GM11168 (cell line): Measurements from ENCODE around the gene RPIA.
"Not testable (repeated sequence)": the region's sequence is repeated elsewhere in the genome, so short reads cannot be mapped to it uniquely, and the experiment has no call there.

Experiments used
- in situ Hi-C: fragments of 300-500 bp; cut with MboI; formaldehyde crosslinking; loops from one replicate; pipeline ENCODE4 v1.12.0; 2022; ENCODE audit warnings: low sequenced_read_pairs; ENCODE audit not compliant: unreplicated experiment

RPIA gene

DNA sequence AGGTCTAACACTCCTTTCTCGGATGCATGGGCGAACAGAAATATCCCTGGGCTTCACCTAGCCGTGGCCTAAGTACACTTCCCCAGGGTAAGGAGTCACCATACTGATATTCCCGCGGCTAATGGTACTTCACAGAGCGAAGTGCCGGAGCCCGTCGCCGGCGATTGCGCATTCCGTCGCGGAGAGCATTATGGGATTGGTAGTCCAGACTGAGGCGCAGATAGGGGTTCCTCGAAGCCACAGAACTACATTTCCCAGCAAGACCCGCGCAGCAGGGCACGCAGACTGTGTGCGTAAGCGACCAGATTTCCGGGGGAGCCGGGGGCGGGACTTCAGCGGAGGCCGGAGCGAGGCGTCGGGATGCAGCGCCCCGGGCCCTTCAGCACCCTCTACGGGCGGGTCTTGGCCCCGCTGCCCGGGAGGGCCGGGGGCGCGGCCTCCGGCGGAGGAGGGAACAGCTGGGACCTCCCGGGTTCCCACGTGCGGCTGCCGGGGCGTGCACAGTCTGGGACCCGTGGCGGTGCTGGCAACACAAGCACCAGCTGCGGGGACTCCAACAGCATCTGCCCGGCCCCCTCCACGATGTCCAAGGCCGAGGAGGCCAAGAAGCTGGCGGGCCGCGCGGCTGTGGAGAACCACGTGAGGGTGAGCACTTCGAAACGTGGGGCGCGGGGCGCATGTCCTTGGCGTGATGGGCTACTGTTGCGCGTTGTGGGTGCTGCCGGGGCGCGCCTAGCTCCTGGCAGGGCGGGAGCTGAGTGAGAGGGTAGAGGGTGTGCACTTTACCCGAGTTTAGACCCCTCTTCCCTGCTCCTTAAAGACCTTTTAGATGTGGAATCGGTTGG, at the start of gene RPIA:
RPIA (plus strand) TSS at position 335 of the 845 bp plus-strand sequence; CDS start at position 361, 26 bp downstream.
- in situ Hi-C loops: no loop called here

DNA sequence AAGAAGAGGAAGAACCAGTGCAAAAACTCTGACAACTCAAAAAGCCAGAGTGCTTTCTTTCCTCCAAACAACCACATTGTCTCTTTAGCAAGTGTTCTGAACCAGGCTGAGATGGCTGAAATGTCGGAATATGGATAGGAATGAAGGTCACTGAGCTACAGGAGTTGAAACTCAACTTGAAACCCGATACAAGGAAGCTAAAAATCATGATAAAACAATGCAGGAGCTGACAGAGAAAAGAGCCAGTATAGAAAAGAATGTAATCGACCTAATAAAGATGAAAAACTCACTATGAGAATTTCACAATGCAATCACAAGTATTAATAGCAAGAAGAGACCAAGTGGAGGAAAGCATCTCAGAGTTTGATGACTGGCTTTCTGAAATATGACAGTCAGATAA, 49.2 kb upstream of the RPIA start:
- in situ Hi-C loops: no loop called here

DNA sequence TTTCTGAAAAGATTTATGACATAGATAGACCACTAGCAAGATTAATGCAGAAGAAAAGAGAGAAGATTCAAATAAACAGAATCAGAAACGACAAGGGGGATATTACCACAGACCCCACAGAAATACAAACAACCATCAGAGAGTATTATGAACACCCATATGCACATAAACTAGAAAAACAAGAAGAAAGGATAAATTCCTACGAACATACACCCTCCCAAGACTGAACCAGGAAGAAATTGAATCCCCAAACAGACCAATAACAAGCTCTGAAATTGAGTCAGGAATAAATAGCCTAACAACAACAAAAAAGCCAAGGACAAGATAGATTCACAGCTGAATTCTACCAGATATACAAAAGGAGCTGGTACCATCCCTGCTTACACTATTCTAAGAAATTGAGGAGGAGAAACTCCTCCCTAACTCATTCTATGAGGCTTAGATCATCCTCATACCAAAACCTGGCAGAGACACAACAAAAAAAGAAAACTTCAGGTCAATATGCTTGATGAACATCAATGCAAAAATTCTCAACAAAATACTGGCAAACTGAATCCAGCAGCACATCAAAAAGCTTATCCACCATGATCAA, 46.1 kb upstream of the RPIA start:
- in situ Hi-C loops: not testable (repeated sequence)

DNA sequence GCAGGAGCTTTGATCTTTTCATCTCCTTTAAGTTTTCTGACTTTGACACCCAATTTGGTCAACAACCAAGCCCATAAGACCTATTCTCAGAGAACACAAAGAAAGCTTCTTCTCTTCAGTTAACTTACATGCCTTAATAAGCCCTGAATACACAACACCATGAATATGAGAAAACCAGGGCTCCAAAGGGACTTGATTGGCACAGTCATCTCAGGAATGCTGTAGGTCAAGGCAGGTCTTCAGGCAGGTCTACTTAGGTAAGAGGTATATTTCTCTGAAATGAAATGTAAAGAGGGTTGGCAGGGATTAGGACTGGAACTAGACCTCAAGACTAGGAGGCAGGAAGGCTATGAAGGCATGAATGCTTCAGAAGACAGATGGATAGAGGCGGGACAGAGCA, 39.8 kb upstream of the RPIA start:
- in situ Hi-C loops: no loop called here

DNA sequence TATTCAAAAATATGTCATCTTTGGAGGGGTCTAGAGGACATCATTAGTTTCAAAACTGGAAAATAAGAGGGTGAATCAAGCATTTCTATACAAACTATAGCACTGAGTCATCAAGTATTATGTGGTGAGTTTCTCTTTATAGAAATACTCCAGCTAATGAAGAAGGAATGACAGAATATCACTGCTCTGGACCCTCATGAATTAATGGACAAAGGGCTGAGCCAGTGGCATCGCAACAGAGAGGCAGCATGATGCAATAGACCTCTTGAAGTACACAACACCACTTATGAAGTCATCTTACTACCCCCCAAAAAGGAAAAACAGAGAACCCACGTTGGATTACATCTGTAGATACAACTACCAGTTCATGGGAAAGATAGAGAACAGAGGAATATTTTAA, 36.8 kb upstream of the RPIA start:
- in situ Hi-C loops: no loop called here

DNA sequence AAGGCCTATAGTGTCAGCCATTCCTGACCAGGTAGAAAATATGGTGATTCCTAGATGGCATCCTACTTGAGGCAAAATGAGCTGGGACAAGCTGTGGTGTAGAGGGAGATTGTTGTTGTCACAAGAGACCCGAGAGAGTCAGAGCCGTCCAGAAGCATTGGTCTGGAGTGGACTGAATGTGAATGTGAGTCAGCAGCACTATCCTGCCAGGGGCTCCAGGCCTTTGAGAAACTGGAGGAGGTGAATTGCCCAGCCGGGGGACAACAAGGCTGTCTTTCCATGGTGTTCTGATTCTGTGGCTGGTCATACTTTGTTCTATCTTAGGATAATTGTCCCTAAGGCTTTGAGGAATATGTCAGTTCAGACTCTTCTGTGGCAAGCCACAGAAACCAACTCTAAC, 34.8 kb upstream of the RPIA start:
- in situ Hi-C loops: no loop called here

DNA sequence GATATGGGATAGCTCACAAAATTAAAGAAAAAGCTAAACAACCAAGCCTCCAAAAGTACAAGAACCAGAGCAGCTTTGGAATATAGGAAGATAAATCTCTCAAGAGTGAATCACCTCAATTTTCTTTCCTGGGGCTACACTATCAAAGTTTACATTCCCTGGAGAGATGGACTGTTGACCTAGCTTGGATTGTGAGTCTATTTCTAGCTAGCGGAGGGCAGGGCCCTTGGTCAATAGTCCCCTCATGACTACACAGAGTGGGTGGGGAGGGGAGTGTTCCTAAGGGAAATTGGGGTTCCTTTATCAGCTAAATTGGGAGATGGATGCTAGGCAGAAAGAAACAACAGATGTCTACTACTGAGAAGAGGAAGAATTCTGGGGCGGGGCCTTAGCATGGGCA, 34.3 kb upstream of the RPIA start:
- in situ Hi-C loops: no loop called here

DNA sequence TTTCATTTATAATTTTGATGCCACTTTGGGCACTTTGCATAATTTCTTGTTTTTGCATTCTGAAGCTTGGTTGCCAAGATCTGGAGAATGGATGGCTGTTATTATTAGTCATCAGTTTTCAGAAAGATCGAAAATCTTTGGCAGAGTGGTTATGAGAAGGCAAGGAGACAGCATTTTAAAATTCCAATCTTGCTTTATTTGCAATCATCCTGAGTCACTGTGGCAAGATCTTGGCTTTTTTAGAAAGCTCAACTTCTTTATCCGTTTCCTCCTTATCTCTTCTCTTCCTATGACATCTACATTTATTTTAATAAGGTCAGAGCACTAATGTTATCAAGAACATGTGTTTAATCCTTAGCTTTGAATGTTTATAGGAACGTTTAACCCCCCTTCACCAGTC, 33.1 kb upstream of the RPIA start:
- in situ Hi-C loops: no loop called here

DNA sequence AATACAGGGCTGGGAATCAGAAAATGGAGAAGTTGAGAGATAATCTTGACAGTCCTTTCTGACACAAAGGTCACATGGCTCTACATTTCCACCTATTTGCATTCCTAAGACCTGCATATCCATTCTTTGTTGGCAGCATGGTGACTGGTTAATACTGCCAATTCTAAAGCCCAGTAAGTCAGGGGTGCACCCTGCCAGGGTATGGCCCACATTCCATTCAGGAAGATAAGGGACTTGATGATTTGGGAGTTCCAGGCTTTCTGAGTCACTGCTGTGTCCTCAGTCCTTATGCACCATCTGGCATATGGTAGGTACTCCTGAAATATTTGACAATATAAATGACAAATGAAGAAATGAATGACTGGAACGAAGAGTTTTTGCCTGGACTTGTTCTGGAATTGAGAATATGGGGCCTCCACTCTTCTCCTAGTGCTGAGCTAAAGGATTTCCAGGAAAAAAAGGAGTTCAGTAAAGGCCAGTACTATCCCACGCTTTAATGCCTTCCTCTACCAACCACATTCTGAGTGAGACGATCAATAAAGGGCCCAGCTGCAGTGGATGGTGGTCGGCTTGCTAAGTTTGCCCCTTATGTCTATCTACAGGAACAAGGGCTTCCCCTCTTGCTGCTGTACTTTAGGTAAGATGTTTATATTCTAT, 32.5 kb upstream of the RPIA start:
- in situ Hi-C loops: no loop called here

DNA sequence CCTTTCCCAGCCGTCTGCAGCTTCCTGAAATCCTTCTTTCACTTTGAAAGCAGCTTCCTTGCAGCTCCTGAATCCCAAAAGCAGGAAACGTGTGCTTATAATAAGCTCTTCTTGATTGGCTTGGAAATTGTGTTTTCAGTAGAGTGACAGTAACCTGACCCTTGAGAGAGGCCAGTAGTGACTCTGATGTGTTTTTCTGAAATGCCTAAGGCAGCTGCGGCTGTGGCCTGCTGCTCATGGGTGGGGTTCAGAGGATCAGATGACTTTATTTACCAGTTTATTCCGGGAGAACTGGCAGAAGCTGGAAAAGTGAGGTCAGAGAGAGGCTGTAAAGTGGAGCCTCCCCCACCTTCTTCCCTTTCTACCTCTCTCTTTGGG, 31.9 kb upstream of the RPIA start:
- in situ Hi-C loops: no loop called here

DNA sequence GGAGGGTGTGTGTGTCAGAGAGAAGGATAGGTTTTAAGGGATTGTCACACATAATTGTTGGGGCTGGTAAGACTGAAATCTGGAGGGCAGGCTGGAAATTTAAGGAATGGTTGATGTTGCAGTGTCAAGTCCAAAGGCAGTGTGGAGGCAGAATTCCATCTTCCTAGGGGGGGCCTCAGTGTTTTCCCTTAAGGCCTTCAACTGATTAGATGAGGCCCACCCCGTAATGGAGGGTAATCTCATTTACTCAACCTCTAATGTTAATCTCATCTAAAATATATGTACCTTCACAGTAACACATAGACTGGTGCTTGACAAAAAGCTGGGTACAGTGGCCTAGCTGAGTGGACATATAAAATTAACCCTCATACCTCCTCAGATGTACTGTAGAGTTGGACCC, 30.9 kb upstream of the RPIA start:
- in situ Hi-C loops: no loop called here

DNA sequence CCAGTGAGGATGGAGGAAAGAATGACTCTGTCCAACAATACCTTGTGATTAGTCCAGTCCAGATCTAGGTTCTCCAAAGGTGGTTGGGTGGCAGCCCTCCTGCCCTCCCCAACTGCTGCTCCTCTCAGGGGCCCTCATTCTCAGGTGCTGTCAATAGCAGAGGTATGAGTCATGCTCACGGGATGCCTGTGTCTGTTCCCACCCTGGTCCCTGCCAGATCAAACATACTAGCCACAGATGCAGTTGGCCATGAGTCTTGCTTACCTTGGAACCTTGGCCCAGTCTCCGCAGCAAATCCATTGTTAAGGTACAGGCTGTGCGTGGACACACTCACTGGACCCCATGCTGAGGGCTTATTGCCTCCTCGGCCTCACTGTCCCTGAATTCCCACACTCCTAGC, 24.9 kb upstream of the RPIA start:
- in situ Hi-C loops: loop anchor here (5.0 kb wide), 1 partner anchor 74 kb away; no protein-coding TSS in a partner anchor

DNA sequence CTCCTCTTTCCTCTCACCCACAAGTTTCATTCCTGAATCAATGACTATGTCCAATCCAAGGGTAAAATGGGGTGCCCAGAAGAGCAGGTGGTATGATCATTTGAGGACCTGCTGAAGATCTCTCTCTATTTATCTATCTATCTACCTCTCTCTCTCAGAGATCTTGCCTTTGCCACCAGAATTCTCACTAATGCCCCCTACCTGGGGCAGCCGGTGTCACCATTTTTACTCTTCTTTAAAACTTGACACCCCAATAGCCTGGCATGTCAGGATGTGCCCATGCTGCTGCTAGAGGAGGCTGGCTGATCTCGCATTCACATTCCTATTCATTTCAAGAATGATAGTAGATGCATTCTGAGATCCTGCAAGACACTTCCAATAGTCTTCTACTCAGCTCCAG, 24.3 kb upstream of the RPIA start:
- in situ Hi-C loops: loop anchor here (5.0 kb wide), 1 partner anchor 75 kb away; no protein-coding TSS in a partner anchor

DNA sequence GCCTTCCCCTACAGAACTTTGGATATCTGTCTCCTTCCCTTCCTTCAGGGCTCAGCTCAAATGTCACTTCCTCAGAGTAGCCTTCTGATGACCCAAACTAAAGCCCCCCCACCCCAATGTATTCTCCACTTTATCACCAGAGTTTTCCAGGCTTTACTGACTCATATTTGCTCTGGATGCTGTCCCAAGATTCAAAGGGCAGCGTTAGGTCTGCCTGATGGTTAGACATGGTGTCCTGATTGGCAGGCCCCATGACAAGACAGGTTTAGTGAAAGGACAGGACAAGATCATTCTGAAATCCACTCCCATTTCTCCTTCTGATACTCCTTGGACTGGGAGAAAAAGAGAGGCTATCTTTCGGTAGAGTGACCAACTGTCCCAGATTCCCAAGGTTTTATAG, 22.6 kb upstream of the RPIA start:
- in situ Hi-C loops: loop anchor here (5.0 kb wide), 1 partner anchor 77 kb away; no protein-coding TSS in a partner anchor

DNA sequence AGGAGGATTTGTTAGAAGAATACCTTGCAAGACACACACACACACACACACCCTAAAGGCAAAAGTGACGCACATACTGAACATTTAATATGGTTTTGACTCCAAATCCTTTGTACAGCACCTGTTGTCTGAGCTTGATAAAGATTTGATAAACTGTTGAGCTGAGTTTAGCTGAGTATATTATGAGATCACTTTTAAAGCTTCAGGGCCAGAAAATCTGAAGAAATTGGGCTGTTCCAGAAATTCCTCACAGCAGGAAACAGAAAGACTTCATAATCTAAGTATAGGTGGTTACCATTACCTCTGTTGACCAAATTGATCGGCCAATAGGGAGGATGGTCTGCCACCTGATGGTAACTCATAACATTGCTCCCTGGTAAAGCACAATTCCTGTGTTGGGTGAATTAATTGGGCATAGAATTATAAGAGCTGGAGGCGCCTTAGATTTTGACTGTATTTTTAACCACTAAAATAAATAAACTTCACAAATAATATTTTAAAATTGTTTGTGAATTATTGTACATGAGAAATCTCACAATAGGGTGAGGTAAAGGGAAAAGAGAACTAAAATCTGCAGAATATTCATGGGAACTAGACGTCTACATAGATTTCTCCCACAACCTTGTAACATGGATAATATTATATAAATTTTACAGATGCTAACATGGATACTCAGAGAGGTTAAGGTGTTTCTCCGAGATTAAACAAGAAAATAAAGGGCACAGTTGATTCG, 21.8 kb upstream of the RPIA start:
- in situ Hi-C loops: loop anchor here (5.0 kb wide), 1 partner anchor 77 kb away; no protein-coding TSS in a partner anchor

DNA sequence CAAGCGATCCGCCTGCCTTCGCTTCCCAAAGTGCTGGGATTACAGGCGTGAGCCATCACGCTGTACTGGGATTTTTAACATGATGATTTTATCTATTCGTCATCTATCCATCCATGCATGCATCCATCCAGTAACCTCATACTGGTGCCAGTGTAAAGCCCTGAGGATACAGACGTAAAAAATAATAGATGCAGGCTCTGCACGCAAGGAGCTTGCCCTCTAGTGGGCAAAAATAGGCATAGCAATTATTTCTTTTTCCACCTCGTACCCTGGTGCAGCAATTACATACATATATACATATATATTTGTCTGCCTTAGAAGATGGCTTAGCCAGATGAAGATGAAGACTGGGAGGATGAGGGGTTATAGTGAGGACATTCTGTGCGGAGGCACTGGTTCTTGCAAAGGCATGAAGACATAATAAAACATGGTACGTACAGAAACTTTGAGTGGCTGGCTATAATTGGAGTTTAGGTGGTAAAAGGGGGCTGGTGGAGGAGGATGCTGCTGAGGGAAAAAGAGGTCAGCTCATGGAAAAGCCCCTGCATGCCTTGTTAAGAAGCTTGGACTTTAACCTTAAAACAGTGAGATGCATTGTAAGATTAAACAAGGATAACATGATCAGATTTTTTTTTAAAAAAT, 19.6 kb upstream of the RPIA start:
- in situ Hi-C loops: no loop called here

DNA sequence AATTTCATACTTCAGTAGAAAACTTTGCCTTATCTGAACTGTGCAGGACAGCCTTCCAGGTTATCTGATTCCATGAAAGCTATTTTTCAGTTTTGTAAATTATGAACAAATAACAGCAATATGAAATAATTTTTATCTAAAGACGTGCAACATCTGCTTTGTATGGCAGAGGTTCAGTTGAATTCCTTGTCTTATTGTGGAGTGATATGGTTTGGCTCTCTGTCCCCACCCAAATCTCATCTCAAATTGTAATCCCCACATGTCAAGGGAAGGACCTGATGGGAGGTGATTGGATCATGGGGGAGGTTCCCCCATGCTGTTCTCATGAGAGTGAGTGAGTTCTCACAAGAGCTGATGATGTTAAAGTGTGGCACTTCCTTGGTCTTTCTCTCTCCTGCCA, 18.1 kb upstream of the RPIA start:
- in situ Hi-C loops: no loop called here

DNA sequence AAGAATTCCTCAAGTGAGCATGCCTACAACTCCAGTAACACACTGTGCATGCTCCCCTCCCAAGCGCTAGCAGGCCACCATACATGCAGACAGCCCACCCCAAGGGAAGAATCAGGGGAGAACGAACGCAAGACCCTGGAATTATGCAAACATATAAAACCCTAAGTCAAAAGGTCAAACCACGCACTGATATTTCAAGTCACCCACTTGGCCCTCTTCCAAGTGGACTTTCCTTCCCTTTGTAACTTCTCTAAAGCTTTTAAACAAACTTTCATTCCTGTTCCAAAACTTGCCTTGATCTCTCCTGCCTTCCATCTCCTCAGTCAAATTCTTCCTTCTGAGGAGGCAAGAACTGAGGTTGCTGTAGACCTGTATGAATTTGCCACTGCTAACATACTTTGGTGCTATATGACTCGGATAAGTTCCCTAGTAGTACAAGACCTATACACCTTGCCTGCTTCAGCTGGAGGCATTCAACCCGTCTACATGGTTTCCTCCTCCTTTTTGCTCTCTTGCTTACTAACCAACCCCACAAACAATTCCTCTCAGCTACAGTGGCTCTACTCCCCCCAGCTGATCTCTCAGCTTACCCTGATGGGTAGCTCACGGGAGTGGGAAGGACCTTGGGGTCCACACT, 11.1 kb upstream of the RPIA start:
- in situ Hi-C loops: no loop called here

DNA sequence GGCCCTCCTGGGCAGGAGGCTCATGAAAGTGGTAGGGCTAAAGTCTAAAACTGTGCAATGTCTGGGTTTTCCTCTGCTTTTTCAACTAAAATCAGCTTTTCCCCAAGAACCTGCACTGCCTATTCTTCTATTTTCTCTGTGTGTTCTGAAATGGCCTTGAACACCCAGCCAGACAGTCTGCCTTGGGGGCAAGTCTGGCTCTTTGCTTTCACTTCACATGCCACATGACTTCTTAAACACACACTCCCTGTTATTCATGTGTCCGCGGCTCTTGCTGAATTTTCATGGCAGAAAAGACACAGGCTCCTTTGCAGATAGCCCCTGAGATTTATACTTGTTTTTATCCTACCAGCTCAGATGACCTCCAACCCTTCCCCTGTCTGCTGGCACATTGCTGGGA, 10.6 kb upstream of the RPIA start:
- in situ Hi-C loops: no loop called here
